ENCODE data around the gene FAM228A. TPM values are rescaled to one million over a fixed set of nuclear protein-coding genes. Genes with fewer than 3 reads are reported as not detected.

The FAM228A gene
- total and polyA plus RNA-seq, 9 donors = 1.1 to 2.5 (median 1.8) TPM

- no peaks in the 10 kb centered on the region for H3K27me3 ChIP-seq
- H3K4me1 ChIP-seq (ENCODE audit: insufficient read depth) = peaks cover 2% of the 10 kb centered on the region
- no peak overlapping the region for H3K4me3 ChIP-seq
- no peak overlapping the region for H3K27ac ChIP-seq
- H3K36me3 ChIP-seq = no peaks in the 10 kb centered on the region
- intact Hi-C loops (cut with DNase I) = no loop called here
- TF ChIP-seq POLR2A (IDR thresholded peaks at IDR 0.05) = no peak
- TF ChIP-seq EP300 (IDR thresholded peaks at IDR 0.05) = no peak
- no peak for TF ChIP-seq CTCF (IDR thresholded peaks at IDR 0.05)
- DNase-seq = no peak
- no peaks in the 10 kb centered on the region for H3K9me3 ChIP-seq
Measured at GRCh38 chr2:24179683-24180082, 4.8 kb downstream of the FAM228A start.

- no peak for DNase-seq
- TF ChIP-seq EP300 (IDR thresholded peaks at IDR 0.05) = no peak
- no peak for TF ChIP-seq POLR2A (IDR thresholded peaks at IDR 0.05)
- no peak for TF ChIP-seq CTCF (IDR thresholded peaks at IDR 0.05)
- H3K36me3 ChIP-seq = no peaks in the 10 kb centered on the region
- no peaks in the 10 kb centered on the region for H3K27me3 ChIP-seq
- no peak overlapping the region for H3K4me3 ChIP-seq
- no peaks in the 10 kb centered on the region for H3K4me1 ChIP-seq (ENCODE audit: insufficient read depth)
- H3K27ac ChIP-seq = no peak overlapping the region
- 75 to 78% (median 78%) methylated on average over 6 of the region's 6 CpGs for WGBS, 3 donors
- intact Hi-C loops (cut with DNase I) = no loop called here
- H3K9me3 ChIP-seq = no peaks in the 10 kb centered on the region
Measured at GRCh38 chr2:24181849-24182248, 7.0 kb downstream of the FAM228A start.

GRCh38 chr2:24182507-24182906 is 7.7 kb downstream of the FAM228A start:
- no peaks in the 10 kb centered on the region for H3K9me3 ChIP-seq
- TF ChIP-seq EP300 (IDR thresholded peaks at IDR 0.05) (no peak), POLR2A (IDR thresholded peaks at IDR 0.05) (no peak), CTCF (IDR thresholded peaks at IDR 0.05) (no peak)
- WGBS, 3 donors = 95 to 99% (median 95%) methylated on average over 7 of the region's 7 CpGs

GRCh38 chr2:24183366-24184069 is 8.7 kb downstream of the FAM228A start:
- no peak for TF ChIP-seq POLR2A (IDR thresholded peaks at IDR 0.05)
- TF ChIP-seq CTCF (IDR thresholded peaks at IDR 0.05) = no peak
- TF ChIP-seq EP300 (IDR thresholded peaks at IDR 0.05) = no peak

More at GRCh38 chr2:24182507-24182906, 7.7 kb downstream of the FAM228A start:
- H3K36me3 ChIP-seq = no peaks in the 10 kb centered on the region
- no peaks in the 10 kb centered on the region for H3K27me3 ChIP-seq
- H3K4me3 ChIP-seq = no peak overlapping the region
- intact Hi-C loops (cut with DNase I) = no loop called here
- no peaks in the 10 kb centered on the region for H3K4me1 ChIP-seq (ENCODE audit: insufficient read depth)
- H3K27ac ChIP-seq = no peak overlapping the region
- no peak for DNase-seq

More at GRCh38 chr2:24183366-24184069, 8.7 kb downstream of the FAM228A start:
- intact Hi-C loops (cut with DNase I) = no loop called here
- no peaks in the 10 kb centered on the region for H3K36me3 ChIP-seq
- H3K27ac ChIP-seq = no peak overlapping the region
- H3K27me3 ChIP-seq = no peaks in the 10 kb centered on the region
- 46 to 62% (median 52%) methylated on average over 6 of the region's 6 CpGs for WGBS, 3 donors
- no peaks in the 10 kb centered on the region for H3K9me3 ChIP-seq
- H3K4me1 ChIP-seq (ENCODE audit: insufficient read depth) = no peaks in the 10 kb centered on the region
- H3K4me3 ChIP-seq = no peak overlapping the region
- DNase-seq = peak in 1 of 5 donors; percentile 72
